HG03558 (cell line): ENCODE data around the gene MYCBP2.

Experiments
- ATAC-seq: cut with Tn5 transposase; IDR thresholded peaks from one replicate; pipeline ENCODE4 v1.9.1; 2021; ENCODE audit warnings: moderate number of reproducible peaks; ENCODE audit not compliant: unreplicated experiment; ENCODE audit errors: extremely low read depth

MYCBP2 gene

GRCh38 chr13:77136902-77137420 lies 189.9 kb downstream of the MYCBP2 start:
- no peak for ATAC-seq

- no peak for ATAC-seq
Observed at GRCh38 chr13:77124423-77124822, 202.5 kb downstream of the MYCBP2 start.

DNA sequence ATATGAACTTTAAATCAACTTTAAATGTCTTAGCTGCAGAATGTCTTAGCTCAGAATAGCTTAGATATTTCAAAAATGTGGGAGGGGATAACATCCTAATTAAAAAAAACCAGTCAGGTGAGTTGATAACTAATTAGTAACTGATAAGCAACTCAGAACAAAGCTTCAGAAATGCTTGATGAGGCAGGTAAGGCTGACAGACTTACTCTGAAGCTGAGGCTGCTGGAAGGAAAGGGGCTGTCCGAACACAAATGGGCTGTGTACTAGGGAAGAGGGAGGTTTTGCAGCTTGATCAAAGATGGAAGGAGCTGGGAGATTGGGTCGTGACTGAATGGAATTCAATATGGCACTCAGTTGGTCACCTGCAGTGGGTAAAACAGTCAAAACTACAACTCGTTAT lies 208.8 kb downstream of the MYCBP2 start:
- ATAC-seq = no peak

DNA sequence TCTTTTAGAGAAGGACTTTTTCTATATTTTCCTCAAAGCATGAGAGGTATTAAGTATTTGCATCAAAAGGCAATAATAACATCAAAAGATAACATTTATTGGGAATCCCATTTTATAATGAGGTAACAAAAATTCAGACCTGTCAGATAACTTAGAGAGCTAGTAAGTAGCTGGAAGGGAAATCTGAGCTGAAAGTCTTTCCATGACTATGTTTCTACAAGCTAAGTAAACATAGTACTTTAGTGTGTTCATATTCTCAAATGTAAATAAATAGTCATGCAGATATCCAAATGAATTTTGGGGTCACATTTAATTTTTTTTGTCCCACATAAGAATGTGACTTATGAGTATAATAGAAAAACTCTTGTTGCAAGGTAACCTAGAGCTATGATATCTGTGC lies 212.6 kb downstream of the MYCBP2 start:
- no peak for ATAC-seq

DNA sequence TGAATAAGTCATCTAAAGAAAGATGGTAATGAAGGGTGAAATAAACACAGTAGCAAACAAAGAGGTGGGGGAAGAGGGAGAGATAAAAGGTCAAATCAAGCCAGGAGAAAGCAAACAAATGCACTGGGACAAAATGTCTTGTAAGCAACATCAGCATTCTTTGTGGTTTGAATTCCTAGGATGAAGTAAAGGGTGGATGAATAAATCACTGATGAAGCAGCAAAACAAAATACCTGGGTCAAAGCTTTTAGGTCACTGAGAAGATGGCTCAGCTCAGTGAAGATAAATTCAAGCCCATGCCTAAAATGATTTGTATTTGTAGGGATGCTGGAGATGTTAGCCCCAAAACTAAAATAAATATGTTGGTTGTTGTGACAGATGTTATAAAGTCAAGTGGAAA lies 213.4 kb downstream of the MYCBP2 start:
- ATAC-seq = no peak

GRCh38 chr13:77105051-77105450 lies 221.8 kb downstream of the MYCBP2 start:
- ATAC-seq = no peak

- ATAC-seq = no peak
Observed at GRCh38 chr13:77099415-77099814, 227.5 kb downstream of the MYCBP2 start.

GRCh38 chr13:77095288-77095687 lies 231.6 kb downstream of the MYCBP2 start:
- ATAC-seq = no peak

DNA sequence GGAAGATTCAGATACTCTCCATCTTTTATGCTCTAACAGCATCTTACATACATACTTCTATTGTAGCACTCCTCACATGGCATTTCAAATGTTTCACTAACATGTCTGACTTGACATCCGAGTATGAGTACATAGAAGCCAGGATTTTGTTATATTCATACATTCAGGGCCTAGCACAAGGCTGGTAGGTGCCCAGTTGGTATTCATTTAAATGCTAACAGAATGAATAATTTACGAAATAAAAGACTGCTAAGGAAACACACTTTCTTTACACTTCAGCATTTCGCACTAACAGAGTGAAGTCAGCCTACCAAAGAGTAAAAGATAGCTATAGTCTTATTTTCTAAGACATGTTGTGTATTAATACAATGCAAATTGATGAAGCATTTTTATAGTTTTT lies 232.1 kb downstream of the MYCBP2 start:
- ATAC-seq = no peak

- no peak for ATAC-seq
Observed at GRCh38 chr13:77093735-77094134, 233.2 kb downstream of the MYCBP2 start.

DNA sequence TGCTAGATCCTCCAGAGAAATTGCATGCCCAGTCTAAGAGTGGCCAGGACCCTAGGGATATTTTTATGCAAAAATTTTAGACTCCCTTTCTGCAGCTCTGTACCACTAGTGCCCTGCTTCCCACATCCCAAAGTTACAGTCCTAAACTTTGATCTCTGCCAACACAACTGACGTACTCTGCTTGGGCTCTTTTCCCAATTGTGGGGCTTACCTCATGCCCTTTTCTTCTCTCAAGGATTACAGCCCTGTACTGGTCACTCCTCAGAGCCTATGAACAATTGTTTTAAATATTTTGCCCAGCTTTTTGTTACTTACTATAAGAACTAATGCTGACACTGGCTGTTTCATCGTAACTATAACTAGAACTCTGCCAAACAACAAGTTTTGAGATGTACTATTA lies 242.1 kb downstream of the MYCBP2 start:
- ATAC-seq = no peak

- no peak for ATAC-seq
Observed at GRCh38 chr13:77079902-77080413, 246.9 kb downstream of the MYCBP2 start.

DNA sequence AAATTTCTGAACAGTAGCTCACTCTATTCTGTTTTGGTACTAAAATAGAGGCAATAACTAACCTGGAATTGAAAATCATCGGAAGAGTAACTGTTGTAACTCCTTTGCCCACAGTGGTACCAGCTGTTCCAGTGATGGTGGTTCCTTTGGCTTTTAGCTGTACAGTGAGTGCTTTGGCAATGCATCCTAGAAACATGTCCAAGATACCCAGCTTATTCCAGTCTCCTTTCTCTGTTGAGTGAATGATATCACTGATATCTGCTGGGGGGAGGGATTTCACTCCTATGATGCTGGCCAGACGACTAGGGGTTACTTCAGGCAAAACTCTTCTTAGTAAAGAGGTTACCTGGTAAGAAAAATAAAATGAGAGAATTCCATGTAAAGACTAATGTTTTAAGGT lies 259.4 kb downstream of the MYCBP2 start:
- ATAC-seq = no peak

- no peak for ATAC-seq
Observed at GRCh38 chr13:77065461-77066147, 261.3 kb downstream of the MYCBP2 start.

DNA sequence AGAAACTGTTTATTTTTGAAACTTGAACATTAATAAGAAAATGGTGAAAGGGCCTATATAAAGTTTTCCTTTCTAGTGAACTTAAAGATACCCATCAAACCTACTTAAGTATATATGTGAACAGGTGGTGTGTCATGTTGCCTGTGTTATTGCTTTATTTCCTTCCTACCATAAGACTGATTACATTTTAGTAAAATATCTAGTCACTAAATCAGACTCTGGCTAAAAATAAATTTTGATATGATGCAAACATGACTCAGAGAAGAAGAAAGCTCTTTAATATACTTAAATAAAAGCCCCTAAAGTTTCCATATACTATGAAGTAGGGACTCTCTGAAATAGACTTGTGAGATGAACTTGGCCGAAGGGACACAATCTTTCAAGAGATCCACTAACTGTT lies 264.8 kb downstream of the MYCBP2 start:
- no peak for ATAC-seq

- ATAC-seq = no peak
Observed at GRCh38 chr13:77061362-77061761, 265.5 kb downstream of the MYCBP2 start.

DNA sequence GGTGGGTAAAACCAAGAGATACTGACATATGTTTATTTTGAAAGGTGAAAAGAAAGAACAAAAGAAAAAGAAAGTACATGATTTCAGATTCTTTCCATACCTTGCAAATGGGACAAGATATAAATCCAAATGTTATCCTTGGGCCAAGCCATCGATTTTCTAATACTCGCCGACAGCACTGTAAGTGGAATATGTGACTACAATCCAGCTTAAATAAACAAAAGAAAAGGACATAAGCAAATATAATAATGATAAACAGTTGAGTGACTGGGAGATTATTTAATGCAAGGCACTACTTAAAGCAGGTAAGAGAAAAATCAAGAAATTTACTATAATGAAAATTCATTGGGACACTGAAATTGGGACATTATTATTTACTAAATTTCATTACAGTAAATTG lies 270.0 kb downstream of the MYCBP2 start:
- ATAC-seq = no peak

- no peak for ATAC-seq
Observed at GRCh38 chr13:77056382-77056781, 270.5 kb downstream of the MYCBP2 start.

GRCh38 chr13:77055158-77055557 lies 271.7 kb downstream of the MYCBP2 start:
- ATAC-seq = no peak

DNA sequence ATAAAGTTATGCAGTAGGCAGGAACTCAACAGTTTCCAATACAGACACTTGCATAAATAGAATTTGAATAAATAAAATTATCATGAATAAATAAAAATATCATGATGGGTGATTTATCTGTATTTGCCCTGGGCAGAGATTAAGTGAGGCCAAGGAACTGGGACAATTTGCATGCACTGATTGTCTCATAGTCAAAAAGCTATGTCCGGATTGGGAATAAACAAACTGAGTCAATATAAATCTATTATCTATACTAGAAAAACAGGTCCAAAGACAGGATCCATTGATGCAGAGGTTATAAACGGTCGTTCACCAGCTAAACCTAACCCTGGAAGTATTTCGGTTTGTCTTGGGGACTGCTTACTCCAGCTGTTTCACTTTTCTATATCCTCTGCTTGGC lies 273.7 kb downstream of the MYCBP2 start:
- ATAC-seq = no peak

GRCh38 chr13:77048681-77049080 lies 278.2 kb downstream of the MYCBP2 start:
- ATAC-seq = no peak

- no peak for ATAC-seq
Observed at GRCh38 chr13:77047649-77048343, 279.1 kb downstream of the MYCBP2 start.
